Epithelial cell of esophagus (primary cell): Measurements from ENCODE around the gene DIPK2B.

Experiments
- DNase-seq: peaks from one replicate; pipeline ENCODE4 v3.0.0; 2010; ENCODE audit warnings: low read depth
- H3K4me3 ChIP-seq: 2 replicates; pipeline ENCODE4 v1.5.1; 2011; ENCODE audit warnings: mild to moderate bottlenecking, low read length, control low read depth
- CTCF ChIP-seq: IDR thresholded peaks from 2 replicates; pipeline ENCODE4 v1.5.1; 2011; ENCODE audit warnings: low read depth, mild to moderate bottlenecking, low read length, control low read depth, inconsistent platforms; ENCODE audit not compliant: insufficient read depth; ENCODE audit errors: missing control alignments

DIPK2B gene

DNA sequence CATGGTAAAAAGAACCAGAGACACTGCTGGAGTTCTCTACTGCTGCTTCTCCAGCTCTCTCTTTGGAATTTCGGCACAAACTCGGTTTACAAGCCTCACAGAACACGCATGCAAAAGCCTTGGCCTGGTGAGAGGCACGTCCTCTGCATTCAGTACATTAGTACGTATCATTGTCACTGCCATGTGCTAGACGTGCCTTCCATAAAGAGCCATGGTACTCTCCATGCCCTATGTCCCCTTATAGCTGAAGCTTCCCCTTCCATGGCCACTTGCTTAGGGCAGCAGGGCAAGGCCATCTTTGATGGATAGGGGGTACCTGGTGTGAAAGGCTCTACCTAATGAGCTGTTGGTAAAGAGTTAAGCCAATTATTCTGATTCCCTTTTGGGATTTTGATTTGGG is 35.0 kb downstream of the DIPK2B start:
- no peak overlapping the region for H3K4me3 ChIP-seq
- DNase-seq = no peak
- no peak for TF ChIP-seq CTCF

- DNase-seq = no peak
- H3K4me3 ChIP-seq = no peak overlapping the region
- no peak for TF ChIP-seq CTCF
Measured at GRCh38 chrX:45164995-45165394, 35.7 kb downstream of the DIPK2B start.

DNA sequence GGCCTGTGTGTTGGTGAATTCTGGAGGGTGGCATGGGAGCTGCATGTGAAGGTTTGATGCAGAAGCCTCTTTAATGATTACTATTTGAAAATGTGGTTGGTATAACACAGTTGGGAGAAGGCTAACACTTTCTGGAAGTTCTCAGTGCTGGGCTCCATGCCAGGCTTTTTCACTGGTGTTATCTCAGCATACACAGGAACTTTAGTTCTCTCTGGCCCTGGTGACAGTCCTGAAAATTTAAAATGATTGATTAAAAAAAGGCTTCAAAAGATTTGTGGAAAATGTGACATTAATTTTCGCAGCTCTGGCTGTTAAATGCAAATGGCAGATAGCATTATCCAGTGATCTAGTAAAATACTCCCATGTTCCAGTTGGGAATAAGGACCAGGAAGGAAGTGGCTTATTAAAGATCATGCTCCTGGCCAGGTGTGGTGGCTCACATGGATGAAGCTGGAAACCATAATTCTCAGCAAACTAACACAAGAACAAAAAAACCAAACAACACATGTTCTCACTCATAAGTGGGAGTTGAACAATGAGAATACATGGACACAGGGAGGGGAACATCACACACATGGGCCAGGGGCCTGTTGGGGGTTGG is 36.6 kb downstream of the DIPK2B start:
- DNase-seq = no peak
- H3K4me3 ChIP-seq = no peak overlapping the region

DNA sequence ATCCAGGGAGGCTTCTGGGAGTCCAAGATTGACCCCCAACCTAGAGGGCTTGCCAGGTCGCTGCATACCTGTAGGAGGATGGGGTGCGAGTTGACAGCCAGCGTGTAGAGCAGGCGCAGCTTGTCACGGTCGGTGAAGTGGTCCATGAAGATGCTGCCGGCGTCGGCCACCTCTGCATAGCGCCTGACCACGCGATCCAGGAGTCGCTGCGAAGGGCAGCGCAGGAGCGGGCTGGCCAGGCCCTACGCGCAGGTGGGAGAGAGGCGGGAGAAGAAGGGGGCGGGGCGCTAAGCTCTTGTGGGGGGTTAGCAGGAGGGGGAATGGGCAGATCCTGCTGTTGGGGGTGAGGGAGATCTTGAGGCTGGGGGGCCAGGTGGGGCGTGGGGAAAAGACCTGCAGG is 43.0 kb downstream of the DIPK2B start:
- H3K4me3 ChIP-seq = no peak overlapping the region
- TF ChIP-seq CTCF = no peak
- DNase-seq = no peak

More for the DNA sequence above, 36.6 kb downstream of the DIPK2B start:
- no peak for TF ChIP-seq CTCF

DNA sequence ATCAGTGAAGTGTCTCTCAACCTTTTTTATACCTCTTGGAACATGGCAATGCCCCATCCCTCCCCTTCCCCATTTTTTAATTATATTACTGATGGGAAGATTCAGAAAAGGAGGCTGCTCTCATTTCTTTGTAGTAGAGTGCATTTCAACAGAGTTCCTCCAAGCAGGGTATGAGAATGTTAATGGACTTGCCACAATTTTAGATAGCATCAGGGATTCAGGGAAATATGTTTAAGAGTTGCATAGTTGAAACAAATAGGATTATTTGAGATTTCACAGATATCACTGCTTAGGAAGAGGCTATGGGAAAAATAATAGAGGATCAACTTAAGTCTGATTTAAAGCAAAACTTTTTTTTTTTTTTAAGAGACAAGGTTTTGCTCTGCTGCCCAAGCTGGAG is 46.2 kb downstream of the DIPK2B start:
- no peak for TF ChIP-seq CTCF
- H3K4me3 ChIP-seq = no peak overlapping the region
- DNase-seq = no peak

DNA sequence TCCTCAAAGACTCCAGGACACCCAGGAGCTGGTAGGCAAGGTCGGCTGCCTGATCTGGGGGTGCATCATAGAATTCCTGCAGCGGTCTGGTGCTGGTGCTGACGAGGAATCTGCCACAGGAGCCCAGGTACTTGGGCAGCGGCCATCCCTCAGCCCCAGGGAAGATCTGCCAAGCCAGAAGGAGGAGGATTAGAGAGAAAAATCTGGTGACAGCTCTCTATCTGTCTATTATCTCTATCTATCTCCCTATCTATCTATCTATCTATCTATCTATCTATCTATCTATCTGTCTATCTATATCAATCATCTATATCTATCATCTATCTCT is 46.7 kb downstream of the DIPK2B start:
- no peak overlapping the region for H3K4me3 ChIP-seq
- DNase-seq = no peak
- TF ChIP-seq CTCF = no peak
